ENCODE measurements around the gene RASSF7.

Gene RASSF7

DNA sequence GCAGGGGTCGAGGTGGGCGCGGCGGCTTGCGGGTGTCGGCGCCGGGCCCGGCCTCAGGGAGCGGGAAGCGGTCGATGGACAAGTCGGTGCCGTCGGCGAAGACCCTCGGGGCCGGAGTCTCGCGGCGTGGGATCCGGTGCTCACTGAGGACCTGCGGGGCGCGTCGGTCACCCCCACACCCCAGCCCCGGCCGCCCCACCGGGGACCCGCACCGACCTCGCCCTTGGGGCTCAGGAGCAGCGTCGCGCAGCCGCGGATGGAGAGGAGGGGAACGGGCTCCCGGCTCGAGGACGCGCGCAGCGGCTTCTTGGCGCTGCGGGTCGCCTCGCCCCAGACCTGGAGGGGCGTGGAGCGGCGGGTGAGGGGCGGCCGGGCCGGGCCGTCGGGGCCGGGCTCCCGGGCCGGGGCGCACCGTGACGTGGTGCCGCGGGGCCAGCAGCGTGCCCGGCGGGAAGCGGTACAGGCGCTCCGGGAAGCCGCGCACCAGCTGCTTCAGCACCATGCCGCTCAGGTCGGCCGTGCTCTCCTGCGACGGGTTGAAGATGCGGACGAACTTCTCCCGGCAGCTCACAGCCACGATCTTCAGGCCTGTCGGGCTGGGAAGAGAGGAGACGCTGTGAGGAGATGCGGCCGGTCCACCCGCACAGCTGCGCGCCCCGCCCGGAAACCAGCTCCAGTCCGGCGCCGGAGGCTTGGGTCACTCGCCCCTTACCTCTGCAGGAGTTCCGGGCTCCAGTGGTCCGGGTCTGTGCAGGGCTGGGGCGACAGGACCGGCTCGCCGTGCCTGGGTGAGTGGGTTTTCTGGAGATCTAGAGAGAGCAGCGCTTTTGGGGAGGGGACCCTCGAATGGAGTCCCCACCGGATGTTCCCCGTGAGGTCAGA lies 4.7 kb upstream of the RASSF7 start:
- TF ChIP-seq CTCF (IDR thresholded peaks at IDR 0.05; ENCODE audit: extremely low read depth, insufficient read depth, missing control alignments), result no peak
- in situ Hi-C loops (cut with MboI; ENCODE audit: low pct_unique_long_range_greater_than_20kb, low sequenced_read_pairs, unreplicated experiment), result loop anchor here (10.0 kb wide), 1 partner anchor 159 kb away; no protein-coding TSS in a partner anchor
- DNase-seq (ENCODE audit: low spot score), result no peak

GRCh38 chr11:556662-557256 lies 4.0 kb upstream of the RASSF7 start:
- TF ChIP-seq CTCF (IDR thresholded peaks at IDR 0.05; ENCODE audit: extremely low read depth, insufficient read depth, missing control alignments), result no peak
- no peak for DNase-seq (ENCODE audit: low spot score)
- in situ Hi-C loops (cut with MboI; ENCODE audit: low pct_unique_long_range_greater_than_20kb, low sequenced_read_pairs, unreplicated experiment), result loop anchor here (10.0 kb wide), 1 partner anchor 158 kb away; no protein-coding TSS in a partner anchor

GRCh38 chr11:557328-558132 lies 3.2 kb upstream of the RASSF7 start:
- DNase-seq (ENCODE audit: low spot score), result no peak
- TF ChIP-seq CTCF (IDR thresholded peaks at IDR 0.05; ENCODE audit: extremely low read depth, insufficient read depth, missing control alignments), result no peak
- in situ Hi-C loops (cut with MboI; ENCODE audit: low pct_unique_long_range_greater_than_20kb, low sequenced_read_pairs, unreplicated experiment), result loop anchor here (10.0 kb wide), 1 partner anchor 157 kb away; no protein-coding TSS in a partner anchor

- no peak for DNase-seq (ENCODE audit: low spot score)
- no peak for TF ChIP-seq CTCF (IDR thresholded peaks at IDR 0.05; ENCODE audit: extremely low read depth, insufficient read depth, missing control alignments)
- in situ Hi-C loops (cut with MboI; ENCODE audit: low pct_unique_long_range_greater_than_20kb, low sequenced_read_pairs, unreplicated experiment), result loop anchor here (10.0 kb wide), 1 partner anchor 156 kb away; no protein-coding TSS in a partner anchor
Observed at GRCh38 chr11:558503-558902, 2.3 kb upstream of the RASSF7 start.

- no peak for DNase-seq (ENCODE audit: low spot score)
- in situ Hi-C loops (cut with MboI; ENCODE audit: low pct_unique_long_range_greater_than_20kb, low sequenced_read_pairs, unreplicated experiment), result loop anchor here (10.0 kb wide), 1 partner anchor 156 kb away; no protein-coding TSS in a partner anchor
- no peak for TF ChIP-seq CTCF (IDR thresholded peaks at IDR 0.05; ENCODE audit: extremely low read depth, insufficient read depth, missing control alignments)
Observed at GRCh38 chr11:559020-559620, 1.6 kb upstream of the RASSF7 start.

Data from GM13977 (cell line).